ENCODE results near the gene DNAJC8.

The DNAJC8 gene

DNA sequence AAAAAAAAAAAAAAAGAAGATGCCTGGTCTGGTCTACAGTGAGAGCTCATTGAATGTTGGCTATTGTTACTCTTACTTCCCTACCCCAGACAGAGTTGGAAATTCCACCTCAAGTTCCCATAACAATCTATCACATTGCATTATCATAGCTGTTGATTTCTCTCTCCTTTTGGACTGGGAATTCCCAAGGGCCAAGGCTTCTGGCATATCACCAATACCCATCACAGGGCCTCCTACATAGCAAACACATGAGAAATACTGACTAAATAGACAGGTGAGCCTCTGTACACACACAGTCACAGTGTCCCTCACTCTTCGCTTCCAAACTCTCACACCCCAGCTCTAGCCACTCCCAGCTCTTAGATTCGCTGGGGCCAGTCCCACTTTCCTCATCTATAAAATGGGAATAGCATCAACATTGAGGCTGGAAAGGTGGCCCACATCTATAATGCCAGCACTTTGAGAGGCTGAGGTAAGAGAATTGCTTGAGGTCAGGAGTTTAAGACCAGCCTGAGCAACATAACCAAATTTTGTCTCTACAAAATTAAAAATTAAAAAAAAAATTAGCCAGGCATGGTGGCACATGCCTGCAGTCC, 62.7 kb downstream of the DNAJC8 start:
- DNase-seq = no peak

DNA sequence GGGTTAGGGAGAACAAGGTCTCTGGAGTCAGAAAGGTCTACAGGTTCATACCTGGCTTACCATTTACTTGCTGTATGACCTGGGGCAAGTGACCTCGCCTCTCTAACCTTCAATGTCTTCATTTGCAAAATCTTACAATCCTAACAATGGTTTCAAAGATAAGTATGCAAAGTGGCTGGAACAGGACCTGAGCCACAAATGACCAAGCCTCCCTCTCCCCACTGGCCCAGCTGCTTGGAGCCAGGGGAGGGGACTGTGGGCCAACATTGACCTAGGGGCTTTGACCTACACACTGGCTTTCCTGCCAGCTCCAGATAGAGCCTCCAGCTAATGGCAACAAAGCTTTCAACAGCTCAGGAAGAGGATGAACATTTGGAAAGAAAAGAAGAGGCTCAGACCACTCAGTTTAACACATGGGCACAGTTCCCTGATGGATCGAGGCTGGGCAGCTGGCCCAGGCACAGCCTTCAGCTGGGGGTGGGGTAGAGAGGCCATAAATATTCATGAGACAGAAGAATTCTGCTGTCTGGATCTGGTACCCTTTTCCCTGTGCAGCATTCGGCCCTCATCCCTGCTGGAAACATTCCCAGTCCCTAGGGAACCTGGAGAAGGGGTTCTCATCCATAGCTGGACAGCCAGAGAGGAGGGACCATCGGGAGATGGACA, 69.2 kb downstream of the DNAJC8 start:
- DNase-seq = no peak

DNA sequence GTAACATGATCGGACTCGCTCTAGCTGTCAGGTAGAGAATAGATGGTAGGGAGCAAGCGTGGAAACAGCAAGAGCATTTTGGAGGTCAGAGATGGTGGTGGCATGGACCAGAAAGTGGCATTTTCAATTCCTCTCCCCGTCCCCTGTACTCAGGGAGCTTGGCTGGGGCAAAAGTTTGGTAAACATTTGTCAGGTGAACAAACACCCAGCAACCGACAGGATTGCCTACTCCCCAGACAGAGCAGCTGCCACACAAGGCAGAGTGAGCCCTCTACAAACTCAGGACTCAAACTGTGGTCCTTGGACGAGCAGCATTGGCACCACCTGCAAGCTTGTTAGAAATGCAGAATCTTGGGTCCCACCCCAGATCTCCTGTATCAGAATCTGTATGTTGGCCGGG, 70.7 kb downstream of the DNAJC8 start:
- DNase-seq = no peak

DNA sequence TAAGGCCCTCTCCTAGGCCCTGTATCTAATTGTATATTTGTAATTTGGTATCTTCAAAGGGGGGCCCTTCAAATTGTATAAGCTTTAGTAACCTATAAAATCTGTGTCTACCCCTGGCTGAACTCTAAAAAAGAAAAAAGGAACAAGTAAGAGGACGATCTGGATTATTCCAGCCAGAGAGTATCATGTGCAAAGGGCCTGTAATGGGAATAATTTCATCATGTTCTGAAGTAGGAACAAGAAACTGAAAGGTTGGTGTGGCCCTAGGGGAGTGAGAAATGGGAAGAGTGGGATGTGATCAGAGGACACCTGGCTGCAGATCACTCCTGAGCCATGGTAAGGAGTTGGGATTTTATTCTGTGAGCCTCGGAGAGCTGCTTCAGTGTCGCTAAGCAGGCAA, 71.1 kb downstream of the DNAJC8 start:
- no peak for DNase-seq

DNA sequence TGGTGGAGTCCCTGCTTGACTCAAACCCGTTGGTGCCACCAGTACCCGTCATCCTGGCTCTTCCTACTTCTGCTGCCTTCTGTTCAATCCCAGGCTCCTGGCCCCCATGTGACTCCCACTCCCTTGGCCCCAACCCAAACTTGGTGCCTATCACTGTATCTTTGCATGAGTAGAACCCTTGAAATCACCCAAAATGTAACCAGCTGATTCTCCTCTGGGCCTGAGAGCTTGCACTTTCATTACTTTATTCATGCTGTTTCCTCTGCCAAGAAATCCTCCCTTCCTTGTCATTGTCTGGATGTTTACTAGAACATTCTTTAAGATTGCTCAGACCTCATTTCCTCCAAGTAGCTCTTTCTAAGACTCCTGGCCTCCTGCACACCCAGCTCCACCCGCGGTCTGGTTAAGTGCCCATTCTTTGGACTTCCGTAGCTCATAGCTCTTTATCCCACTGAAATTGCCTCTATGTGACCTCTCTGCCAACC, 72.0 kb downstream of the DNAJC8 start:
- no peak for DNase-seq

DNA sequence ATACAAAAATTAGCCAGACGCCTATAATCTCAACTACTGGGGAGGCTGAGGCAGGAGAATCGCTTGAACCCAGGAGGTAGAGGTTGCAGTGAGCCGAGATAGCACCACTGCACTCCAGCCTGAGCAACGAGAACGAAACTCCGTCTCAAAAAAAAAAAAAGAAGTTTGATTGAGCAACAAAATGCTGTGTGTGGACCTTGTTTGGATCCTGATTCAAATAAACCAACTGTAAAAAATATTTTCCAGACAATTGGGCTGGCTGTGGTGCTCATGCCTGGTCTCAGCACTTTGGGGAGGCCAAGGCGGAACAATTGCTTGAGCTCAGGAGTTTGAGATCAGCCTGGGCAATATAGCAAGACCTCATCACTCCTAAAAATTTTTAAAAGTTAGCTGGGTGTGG, 73.1 kb downstream of the DNAJC8 start:
- DNase-seq = no peak

DNA sequence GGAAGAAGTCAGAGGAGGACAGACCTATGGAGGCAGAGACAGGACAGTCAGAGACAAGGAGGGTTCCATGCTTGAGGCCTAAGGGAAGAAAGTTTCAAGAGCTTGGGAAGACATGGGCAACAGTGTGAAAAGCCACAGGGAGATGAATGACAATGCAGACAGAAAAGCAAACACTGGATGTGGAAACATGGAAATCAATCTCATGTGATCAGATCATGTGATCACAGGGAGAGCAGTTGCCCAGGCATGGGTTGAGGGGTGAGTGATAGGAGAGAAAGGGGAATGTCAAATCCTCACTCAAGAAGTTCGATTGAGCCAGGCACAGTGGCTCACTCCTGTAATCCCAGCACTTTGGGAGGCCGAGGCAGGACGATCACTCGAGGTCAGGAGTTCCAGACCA, 73.6 kb downstream of the DNAJC8 start:
- DNase-seq = no peak

DNA sequence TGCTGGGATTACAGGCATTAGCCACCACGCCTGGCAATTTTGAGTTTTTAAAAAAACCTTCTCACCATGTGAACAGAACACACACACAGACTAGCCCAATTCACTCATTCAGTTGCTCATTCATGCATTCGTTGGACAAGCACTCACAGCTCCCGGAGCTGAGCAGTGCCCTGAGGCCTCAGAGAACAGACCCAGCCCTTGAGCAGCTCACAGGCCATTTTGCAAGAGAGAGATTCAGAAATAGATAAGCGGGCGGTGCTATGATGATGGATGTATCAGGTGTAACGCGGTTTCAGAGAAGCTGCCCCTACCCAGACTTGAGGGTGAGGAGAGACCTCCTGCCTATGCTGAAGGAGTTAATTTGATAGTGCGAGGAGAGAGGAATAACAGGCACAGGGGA, 74.9 kb downstream of the DNAJC8 start:
- DNase-seq = no peak

DNA sequence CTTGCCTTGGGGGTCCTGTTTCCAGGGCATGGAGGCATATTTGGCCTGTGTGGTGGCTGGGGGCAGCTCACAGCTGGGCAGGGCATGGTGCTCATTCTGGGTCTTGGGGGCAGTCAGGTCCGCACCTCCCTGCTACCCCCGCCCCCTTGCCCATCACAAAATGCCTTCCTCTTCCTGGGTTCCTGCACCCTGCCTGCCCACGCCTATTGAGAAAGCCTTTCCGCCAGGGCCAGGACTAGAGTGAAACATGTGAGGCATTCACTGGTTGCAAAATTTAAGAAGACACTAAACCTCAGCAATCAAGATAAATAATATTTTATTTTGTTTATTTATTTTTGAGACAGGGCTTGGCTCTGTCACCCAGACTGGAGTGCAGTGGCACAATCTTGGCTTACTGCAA, 76.0 kb downstream of the DNAJC8 start:
- DNase-seq = no peak

DNA sequence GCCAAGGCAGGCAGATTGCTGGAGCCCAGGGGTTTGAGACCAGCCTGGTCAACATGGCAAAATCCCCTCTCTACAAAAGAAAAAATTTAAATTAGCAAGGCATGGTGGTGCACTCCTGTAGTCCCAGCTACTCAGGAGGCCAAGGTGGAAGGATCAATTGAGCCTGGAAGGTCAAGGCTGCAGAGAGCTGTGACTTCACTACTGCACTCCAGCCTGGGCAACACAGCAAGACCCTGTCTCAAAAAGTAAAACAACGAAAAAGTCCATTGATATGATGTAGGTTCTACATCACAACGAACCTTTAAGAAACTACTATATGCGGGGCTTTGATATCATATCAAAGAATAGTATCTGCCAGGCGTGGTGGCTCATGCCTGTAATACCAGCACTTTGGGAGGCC, 77.2 kb downstream of the DNAJC8 start:
- no peak for DNase-seq

DNA sequence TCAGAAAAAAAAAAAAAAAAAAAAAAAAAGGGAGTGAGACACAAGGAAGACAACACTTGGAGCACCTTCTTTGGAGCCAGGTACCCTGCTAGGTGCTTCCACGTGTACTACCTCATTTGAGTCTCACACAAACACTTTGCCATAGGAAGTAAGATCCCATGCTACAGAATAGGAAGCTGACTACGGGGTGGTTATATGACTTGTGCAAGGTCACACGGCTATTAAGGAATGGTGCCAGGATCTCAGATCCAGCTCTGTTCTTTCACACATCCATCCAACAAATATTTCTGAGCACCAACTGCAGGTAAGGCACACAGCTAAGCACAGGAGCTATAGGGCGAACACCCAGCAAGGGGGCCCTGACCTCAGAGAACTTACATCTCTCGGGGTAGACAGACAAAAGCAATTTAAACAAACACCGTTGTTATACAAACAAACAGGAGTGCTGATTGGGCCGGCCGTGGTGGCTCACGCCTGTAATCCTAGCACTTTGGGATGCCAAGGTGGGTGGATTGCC, 78.7 kb downstream of the DNAJC8 start:
- no peak for DNase-seq

Measured in activated CD4-positive, alpha-beta T cell treated with anti-CD3 and anti-CD28 coated beads, Interleukin-2, amount 50 U/mL, for 1 hour (primary cell).